Measurements from ENCODE around the gene PACRG. TPM values are rescaled to one million over a fixed set of nuclear protein-coding genes. Genes with fewer than 3 reads are reported as not detected.

The PACRG gene
- total RNA-seq, 2 experiments from 2014 or later = not detected

DNA sequence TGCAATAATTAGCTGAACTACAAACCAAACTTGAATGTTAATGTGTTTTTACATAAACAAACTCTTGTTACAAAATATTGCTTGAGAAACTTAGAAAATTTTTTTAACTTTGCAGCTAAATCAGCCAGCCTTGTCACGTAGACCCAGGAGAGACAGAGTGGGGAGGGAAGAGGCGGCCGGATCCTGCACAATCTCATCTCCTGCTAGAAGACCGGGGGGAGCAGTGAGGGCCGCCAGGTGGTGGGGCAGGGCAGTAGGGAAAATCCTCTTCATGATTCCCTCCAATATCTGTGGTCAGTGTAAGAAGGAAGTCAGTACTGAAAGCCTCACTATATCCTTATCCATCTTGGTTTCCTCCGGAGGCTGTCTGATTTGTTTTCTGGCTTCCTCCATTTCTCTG lies 193.3 kb downstream of the PACRG start:
- DNase-seq = no peak
- no peak for ATAC-seq

DNA sequence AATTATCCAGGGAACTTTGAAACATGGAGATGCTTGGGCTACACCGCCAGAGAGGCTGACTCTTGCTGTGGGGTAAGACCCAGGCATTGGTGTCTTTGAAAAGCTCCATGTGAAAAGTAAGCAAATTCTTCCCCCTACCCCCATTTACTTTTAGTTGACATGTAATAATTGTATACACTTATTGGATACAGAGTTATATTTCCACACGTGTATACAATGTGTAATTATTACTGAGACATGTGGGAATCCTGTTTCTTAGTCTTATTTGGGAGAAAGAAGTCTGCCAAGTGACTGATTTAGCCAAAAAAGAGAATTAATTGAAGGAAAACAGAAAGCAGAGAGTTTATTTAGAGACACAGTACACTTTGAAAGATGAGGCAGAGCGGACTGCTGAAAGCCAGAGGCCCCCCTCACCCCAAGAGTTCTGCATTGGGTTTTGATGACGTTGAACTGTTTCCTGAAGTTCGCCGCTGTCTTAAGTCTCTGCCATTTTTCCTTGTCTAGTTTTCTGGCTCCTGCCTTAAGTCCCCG lies 193.8 kb downstream of the PACRG start:
- DNase-seq (no peak), ATAC-seq (no peak)
- Mint-ChIP-seq H3K4me3 (no peak overlapping the region), H3K27ac (no peak overlapping the region), H3K36me3 (ENCODE audit: low read depth) (no peaks in the 10 kb centered on the region), H3K27me3 (no peaks in the 10 kb centered on the region), H3K9me3 (ENCODE audit: low read depth) (peaks cover 22% of the 10 kb centered on the region), H3K4me1 (no peaks in the 10 kb centered on the region)
- intact Hi-C loops (cut with DNase I, micrococcal nuclease) = no loop called here
- ChIA-PET CTCF (no interaction called here), POLR2A (interaction anchor here (0.5 kb wide), 1 partner anchor 164 kb away, joined by 4 read pairs; no protein-coding TSS in a partner anchor)

More for the DNA sequence above, 193.3 kb downstream of the PACRG start:
- ChIA-PET POLR2A (no interaction called here), CTCF (no interaction called here)
- intact Hi-C loops (cut with DNase I, micrococcal nuclease) = no loop called here
- Mint-ChIP-seq H3K36me3 (ENCODE audit: low read depth) (no peaks in the 10 kb centered on the region), H3K27me3 (peaks cover 2% of the 10 kb centered on the region), H3K27ac (no peak overlapping the region), H3K9me3 (ENCODE audit: low read depth) (peaks cover 22% of the 10 kb centered on the region), H3K4me1 (no peaks in the 10 kb centered on the region), H3K4me3 (no peak overlapping the region)

DNA sequence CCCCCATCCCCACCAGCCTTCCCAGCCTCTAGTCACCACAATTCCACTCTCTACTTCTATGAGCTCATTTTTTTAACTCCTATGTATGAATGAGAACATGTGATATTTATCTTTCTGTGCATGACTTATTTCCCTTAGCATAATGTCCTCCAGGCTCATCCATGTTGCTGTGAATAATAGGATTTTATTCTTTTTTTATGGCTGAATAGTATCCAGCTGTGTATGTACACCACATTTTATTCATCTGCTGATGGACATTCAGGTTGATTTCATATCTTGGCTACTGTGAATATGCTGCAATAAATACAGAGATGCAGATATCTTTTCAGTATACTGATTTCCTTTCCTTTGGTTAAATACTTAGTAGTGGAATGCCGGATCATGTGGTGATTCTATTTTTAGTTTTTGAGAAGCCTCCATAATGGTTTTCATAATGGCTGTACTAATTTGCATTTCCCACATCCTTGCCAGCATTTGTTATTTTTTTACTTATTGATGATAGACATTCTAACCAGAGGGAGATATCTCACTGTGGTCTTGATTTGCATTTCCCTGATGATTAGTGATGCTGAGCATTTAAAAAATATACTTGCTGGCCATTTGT lies 194.9 kb downstream of the PACRG start:
- POLR2A ChIA-PET = no interaction called here
- CTCF ChIA-PET = no interaction called here
- Mint-ChIP-seq H3K27ac (no peak overlapping the region), H3K4me1 (no peaks in the 10 kb centered on the region), H3K36me3 (ENCODE audit: low read depth) (no peaks in the 10 kb centered on the region), H3K9me3 (ENCODE audit: low read depth) (peaks cover 28% of the 10 kb centered on the region), H3K27me3 (no peaks in the 10 kb centered on the region), H3K4me3 (no peak overlapping the region)
- ATAC-seq (no peak), DNase-seq (no peak)
- intact Hi-C loops (cut with DNase I, micrococcal nuclease) = no loop called here

DNA sequence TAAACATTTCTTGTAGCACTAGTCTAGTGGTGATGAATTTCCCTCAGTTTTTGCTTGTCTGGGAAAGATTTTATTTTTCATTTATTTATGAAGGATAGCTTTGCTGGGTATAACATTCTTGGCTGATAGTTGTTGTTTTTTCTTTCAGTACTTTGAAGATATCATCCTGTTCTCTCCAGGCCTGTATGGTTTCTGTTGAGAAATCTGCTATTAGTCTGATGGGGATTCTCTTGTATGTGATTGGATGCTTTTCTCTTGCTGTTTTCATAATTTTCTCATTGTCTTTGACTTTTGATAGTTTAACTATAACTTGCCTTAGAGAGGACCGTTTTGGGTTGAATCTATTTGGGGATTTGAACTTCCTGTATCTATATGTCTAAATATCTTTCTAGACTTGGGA lies 207.1 kb downstream of the PACRG start:
- H3K27me3 Mint-ChIP-seq = no peaks in the 10 kb centered on the region
- H3K4me3 Mint-ChIP-seq = no peak overlapping the region
- H3K36me3 Mint-ChIP-seq (ENCODE audit: low read depth) = peaks cover 2% of the 10 kb centered on the region
- H3K9me3 Mint-ChIP-seq (ENCODE audit: low read depth) = peaks cover 39% of the 10 kb centered on the region
- no peak for DNase-seq
- no peak overlapping the region for H3K27ac Mint-ChIP-seq
- H3K4me1 Mint-ChIP-seq = no peaks in the 10 kb centered on the region
- intact Hi-C loops (cut with DNase I, micrococcal nuclease) = no loop called here
- CTCF ChIA-PET = no interaction called here
- POLR2A ChIA-PET = no interaction called here
- no peak for ATAC-seq

DNA sequence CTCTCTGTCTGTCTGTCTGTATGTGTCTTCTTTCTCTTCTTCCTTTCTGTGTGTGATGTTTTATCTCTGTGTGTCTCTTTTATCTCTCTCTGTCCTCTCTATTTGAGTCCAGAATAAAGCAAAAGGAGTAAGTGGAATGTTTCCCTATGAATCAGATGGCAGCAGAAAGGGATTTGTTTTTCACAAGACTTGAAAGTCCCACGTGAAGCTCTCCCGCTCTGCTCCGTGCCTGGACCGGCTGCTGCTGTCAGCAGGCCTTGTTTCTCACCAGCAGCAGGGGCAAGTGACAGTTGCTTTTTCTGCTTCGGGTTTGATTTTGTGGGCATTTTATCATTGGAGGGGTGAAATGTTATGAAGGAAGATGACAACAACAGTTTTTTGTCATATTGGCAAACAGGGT lies 212.7 kb downstream of the PACRG start:
- Mint-ChIP-seq H3K9me3 (ENCODE audit: low read depth) (peaks cover 26% of the 10 kb centered on the region), H3K36me3 (ENCODE audit: low read depth) (no peaks in the 10 kb centered on the region), H3K4me3 (no peak overlapping the region), H3K27me3 (no peaks in the 10 kb centered on the region), H3K4me1 (no peaks in the 10 kb centered on the region), H3K27ac (no peak overlapping the region)
- intact Hi-C loops (cut with DNase I, micrococcal nuclease) = no loop called here
- no peak for DNase-seq
- CTCF ChIA-PET = no interaction called here
- POLR2A ChIA-PET = no interaction called here
- no peak for ATAC-seq

DNA sequence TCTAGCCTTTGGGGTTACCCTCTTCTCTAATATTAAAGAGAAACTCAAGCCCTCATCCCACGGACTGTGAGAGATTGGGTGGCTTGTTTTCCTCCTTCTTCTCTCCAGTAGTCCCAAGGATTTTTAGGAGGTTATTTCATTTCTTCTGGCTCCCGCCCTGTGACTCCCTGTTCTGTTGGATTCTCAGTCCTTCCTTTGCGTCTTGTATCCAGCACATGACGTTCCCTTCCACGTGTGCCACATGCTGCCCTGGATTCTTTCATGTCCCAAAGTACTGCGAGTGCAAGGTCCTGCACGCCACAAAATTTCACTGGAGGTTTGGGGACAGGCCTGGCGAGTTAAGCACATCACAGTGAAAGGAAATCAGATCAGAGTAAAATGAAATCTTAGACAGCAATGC lies 213.4 kb downstream of the PACRG start:
- Mint-ChIP-seq H3K36me3 (ENCODE audit: low read depth) (no peaks in the 10 kb centered on the region), H3K27me3 (no peaks in the 10 kb centered on the region), H3K9me3 (ENCODE audit: low read depth) (peaks cover 31% of the 10 kb centered on the region), H3K27ac (no peak overlapping the region), H3K4me1 (no peaks in the 10 kb centered on the region), H3K4me3 (no peak overlapping the region)
- intact Hi-C loops (cut with DNase I, micrococcal nuclease) = no loop called here
- ChIA-PET POLR2A (no interaction called here), CTCF (no interaction called here)
- ATAC-seq (no peak), DNase-seq (no peak)

DNA sequence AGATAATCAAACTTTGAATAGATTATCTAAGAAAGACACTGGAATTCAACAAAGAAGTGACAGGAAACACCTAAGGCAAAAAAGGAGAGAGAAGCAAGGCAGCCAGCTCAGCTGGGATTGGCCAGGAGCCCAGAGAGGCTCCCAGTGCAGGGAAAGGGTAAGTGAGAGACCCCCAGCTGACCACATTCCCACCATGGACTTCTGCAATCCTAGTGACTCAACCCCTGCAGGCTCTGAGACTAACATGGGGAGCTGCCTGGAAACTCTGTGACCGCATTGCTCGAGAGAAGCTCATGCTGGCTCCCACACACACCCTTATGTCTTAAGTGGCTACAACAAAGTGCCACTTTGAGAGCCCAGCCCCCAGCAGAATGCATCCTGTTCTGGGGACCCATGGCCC lies 215.1 kb downstream of the PACRG start:
- H3K27ac Mint-ChIP-seq = no peak overlapping the region
- ATAC-seq (no peak), DNase-seq (no peak)
- no peaks in the 10 kb centered on the region for H3K27me3 Mint-ChIP-seq
- ChIA-PET POLR2A (no interaction called here), CTCF (no interaction called here)
- intact Hi-C loops (cut with DNase I, micrococcal nuclease) = no loop called here
- no peaks in the 10 kb centered on the region for H3K36me3 Mint-ChIP-seq (ENCODE audit: low read depth)
- no peaks in the 10 kb centered on the region for H3K4me1 Mint-ChIP-seq
- peaks cover 32% of the 10 kb centered on the region for H3K9me3 Mint-ChIP-seq (ENCODE audit: low read depth)
- no peak overlapping the region for H3K4me3 Mint-ChIP-seq

DNA sequence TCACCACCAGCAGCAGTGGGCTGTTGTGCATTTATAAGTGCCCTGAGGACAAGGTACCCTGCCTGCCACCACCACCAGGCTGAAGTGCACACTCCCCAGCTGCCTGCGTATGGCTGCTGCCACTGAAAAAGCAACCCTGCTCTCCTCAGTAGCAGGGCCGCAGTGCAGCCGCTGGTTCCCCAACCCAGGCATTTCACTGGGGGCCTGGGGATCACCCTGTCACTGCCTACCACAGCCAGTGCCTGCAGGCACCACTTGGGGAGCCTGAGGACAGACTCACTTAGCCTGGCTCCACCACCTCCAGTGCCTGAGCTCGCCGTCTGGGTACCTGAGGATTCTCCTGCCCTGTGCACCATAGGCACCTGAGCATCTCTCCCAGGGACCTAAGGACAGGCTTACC lies 215.6 kb downstream of the PACRG start:
- H3K27ac Mint-ChIP-seq = no peak overlapping the region
- POLR2A ChIA-PET = no interaction called here
- H3K27me3 Mint-ChIP-seq = no peaks in the 10 kb centered on the region
- H3K4me1 Mint-ChIP-seq = no peaks in the 10 kb centered on the region
- H3K36me3 Mint-ChIP-seq (ENCODE audit: low read depth) = no peaks in the 10 kb centered on the region
- H3K9me3 Mint-ChIP-seq (ENCODE audit: low read depth) = peaks cover 31% of the 10 kb centered on the region
- CTCF ChIA-PET = interaction anchor here (0.6 kb wide), 1 partner anchor 1081 kb away, joined by 3 read pairs; no protein-coding TSS in a partner anchor
- DNase-seq = no peak
- H3K4me3 Mint-ChIP-seq = no peak overlapping the region
- no peak for ATAC-seq
- intact Hi-C loops (cut with DNase I, micrococcal nuclease) = no loop called here

DNA sequence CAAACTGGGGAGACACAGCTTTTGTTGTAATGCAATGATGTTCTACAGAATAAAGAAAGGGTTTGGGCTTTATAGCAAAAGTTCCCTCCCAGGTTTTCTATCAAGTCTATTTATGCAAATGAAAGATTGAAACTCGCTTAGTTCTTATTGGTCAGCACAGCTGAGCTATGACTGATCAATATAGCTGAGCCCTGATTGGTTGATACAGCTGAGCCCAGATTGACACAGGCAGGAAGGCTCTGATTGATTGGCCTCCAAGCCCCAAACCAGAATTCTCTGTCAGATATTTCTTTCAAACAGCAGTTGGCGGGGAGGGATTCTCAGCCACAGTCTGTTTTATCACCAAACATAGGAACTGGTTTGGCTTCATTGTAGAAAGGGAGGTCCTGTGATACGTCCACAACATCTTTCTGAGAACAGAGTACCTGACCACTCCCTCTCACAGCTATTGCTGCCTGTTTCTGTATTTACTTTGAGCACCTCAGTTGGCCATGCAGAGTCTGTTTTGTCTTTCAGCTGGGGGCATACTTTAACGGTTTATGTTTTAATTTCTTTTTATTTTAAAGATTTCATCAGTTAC lies 223.5 kb downstream of the PACRG start:
- intact Hi-C loops (cut with DNase I, micrococcal nuclease) = no loop called here
- Mint-ChIP-seq H3K36me3 (ENCODE audit: low read depth) (no peaks in the 10 kb centered on the region), H3K4me1 (no peaks in the 10 kb centered on the region), H3K27me3 (no peaks in the 10 kb centered on the region), H3K9me3 (ENCODE audit: low read depth) (peaks cover 12% of the 10 kb centered on the region), H3K4me3 (no peak overlapping the region), H3K27ac (no peak overlapping the region)
- CTCF ChIA-PET = interaction anchor here (0.8 kb wide), 1 partner anchor 95 kb away, joined by 3 read pairs; no protein-coding TSS in a partner anchor
- ATAC-seq = no peak
- POLR2A ChIA-PET = no interaction called here
- no peak for DNase-seq

DNA sequence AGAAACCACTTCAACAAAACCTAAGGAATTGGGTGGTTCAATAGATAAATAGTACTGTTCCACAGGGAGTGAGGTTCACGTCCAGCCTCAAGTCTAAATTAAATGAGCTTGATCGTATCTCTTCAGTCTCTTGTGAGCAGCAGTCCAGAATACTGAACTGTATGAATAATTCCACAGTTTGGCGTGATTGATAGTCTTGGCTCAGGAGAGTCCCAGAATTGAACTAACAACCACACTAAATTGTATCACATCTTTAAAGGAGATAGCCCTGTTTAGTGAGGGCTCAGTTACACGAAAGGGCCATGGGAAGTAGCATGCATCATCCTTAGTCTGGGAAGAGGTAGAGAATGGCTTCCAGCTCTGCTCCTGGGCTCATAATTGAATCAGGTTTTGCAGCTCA lies 224.6 kb downstream of the PACRG start:
- ChIA-PET POLR2A (no interaction called here), CTCF (no interaction called here)
- intact Hi-C loops (cut with DNase I, micrococcal nuclease) = no loop called here
- H3K27ac Mint-ChIP-seq = no peak overlapping the region
- DNase-seq (no peak), ATAC-seq (no peak)
- no peaks in the 10 kb centered on the region for H3K36me3 Mint-ChIP-seq (ENCODE audit: low read depth)
- peaks cover 14% of the 10 kb centered on the region for H3K9me3 Mint-ChIP-seq (ENCODE audit: low read depth)
- no peaks in the 10 kb centered on the region for H3K4me1 Mint-ChIP-seq
- no peaks in the 10 kb centered on the region for H3K27me3 Mint-ChIP-seq
- H3K4me3 Mint-ChIP-seq = no peak overlapping the region

DNA sequence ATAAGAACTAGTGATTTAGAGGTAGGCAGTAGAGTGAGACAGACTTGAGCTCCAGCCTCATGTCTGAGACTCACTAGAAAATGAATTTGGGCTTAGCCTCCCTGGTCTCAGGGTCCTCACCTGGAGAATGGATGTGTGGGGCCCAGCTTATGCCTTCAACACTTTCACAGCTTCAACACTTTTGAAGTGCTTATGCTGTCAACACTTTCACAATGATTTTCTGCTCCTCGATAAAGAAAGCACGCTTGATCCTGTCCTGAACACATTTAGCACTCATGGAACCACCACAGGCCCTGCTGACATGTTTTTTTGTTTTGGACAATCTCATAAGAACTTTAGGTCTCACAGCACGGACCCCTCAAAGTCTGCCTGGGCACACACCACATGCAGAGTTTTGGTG lies 229.3 kb downstream of the PACRG start:
- Mint-ChIP-seq H3K9me3 (ENCODE audit: low read depth) (peaks cover 21% of the 10 kb centered on the region), H3K27me3 (no peaks in the 10 kb centered on the region), H3K4me3 (no peak overlapping the region), H3K27ac (no peak overlapping the region), H3K4me1 (no peaks in the 10 kb centered on the region), H3K36me3 (ENCODE audit: low read depth) (no peaks in the 10 kb centered on the region)
- ChIA-PET POLR2A (no interaction called here), CTCF (interaction anchor here (0.6 to 1.0 kb wide), 2 partner anchors 12 to 30 kb away, joined by 3 to 5 read pairs; no protein-coding TSS in a partner anchor)
- intact Hi-C loops (cut with DNase I, micrococcal nuclease) = no loop called here
- ATAC-seq (no peak), DNase-seq (no peak)

DNA sequence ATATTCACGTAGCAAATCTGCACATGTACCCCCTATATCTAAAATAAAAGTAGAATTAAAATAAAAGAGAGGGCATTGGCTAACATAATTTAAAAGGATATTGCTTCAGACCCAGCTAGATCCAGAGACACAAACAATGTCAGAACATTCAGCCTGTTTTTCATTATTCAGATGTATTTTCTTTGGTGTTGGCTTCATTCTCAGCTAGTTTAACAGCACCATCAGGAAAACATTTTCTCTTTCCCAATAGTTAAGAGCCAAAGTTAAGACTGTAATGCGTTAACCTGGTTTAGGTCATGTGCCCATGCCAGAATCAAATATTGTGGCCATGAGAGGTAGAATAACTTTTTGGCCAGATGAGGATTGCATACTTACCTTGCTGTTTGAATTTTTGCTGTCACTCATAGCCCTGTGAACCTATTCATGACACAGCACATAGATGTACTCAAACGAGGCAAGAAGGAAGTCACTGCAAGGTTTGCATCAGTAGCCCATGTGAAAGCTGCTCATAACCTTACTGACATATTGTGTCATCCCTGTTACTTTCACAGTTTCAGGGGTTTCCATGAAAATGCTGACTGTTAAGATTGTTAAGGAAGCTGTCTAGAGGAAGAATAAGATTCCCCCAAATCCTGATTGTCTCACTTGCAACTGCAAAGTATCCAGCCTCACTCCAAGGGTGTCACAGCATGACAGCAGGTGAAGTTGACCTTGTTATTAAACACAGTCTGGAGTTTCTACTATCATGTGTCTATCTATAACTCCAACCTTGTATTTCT lies 233.1 kb downstream of the PACRG start:
- no peaks in the 10 kb centered on the region for H3K27me3 Mint-ChIP-seq
- H3K4me3 Mint-ChIP-seq = no peak overlapping the region
- ATAC-seq (no peak), DNase-seq (no peak)
- peaks cover 30% of the 10 kb centered on the region for H3K9me3 Mint-ChIP-seq (ENCODE audit: low read depth)
- intact Hi-C loops (cut with DNase I, micrococcal nuclease) = no loop called here
- CTCF ChIA-PET = interaction anchor here (0.5 kb wide), 1 partner anchor 697 kb away, joined by 3 read pairs; no protein-coding TSS in a partner anchor
- H3K36me3 Mint-ChIP-seq (ENCODE audit: low read depth) = no peaks in the 10 kb centered on the region
- POLR2A ChIA-PET = no interaction called here
- no peaks in the 10 kb centered on the region for H3K4me1 Mint-ChIP-seq
- no peak overlapping the region for H3K27ac Mint-ChIP-seq
